ENCODE data around the gene DOK6.

Gene DOK6

GRCh38 chr18:69885355-69885754 lies 484.7 kb downstream of the DOK6 start:
- DNase-seq (ENCODE audit: low read depth, low spot score) = no peak
- H3K4me3 ChIP-seq (ENCODE audit: low read length) = no peak overlapping the region
- no CpG with 5 or more reads among the region's 4 CpGs for WGBS (ENCODE audit: insufficient coverage, insufficient read length)
- no peak overlapping the region for H3K27ac ChIP-seq (ENCODE audit: low read length)
- no peaks in the 10 kb centered on the region for H3K27me3 ChIP-seq (ENCODE audit: control insufficient read depth, insufficient read depth, low read length)
- H3K9me3 ChIP-seq (ENCODE audit: control insufficient read depth, insufficient read depth, low read length) = no peaks in the 10 kb centered on the region
- no peaks in the 10 kb centered on the region for H3K4me1 ChIP-seq (ENCODE audit: control insufficient read depth, insufficient read depth, low read length)
- H3K36me3 ChIP-seq (ENCODE audit: control insufficient read depth, insufficient read depth, low read length) = no peaks in the 10 kb centered on the region

- Histone ChIP-seq H3K4me3 (ENCODE audit: low read length) (no peak overlapping the region), H3K36me3 (ENCODE audit: control insufficient read depth, insufficient read depth, low read length) (no peaks in the 10 kb centered on the region), H3K4me1 (ENCODE audit: control insufficient read depth, insufficient read depth, low read length) (no peaks in the 10 kb centered on the region), H3K9me3 (ENCODE audit: control insufficient read depth, insufficient read depth, low read length) (no peaks in the 10 kb centered on the region), H3K27ac (ENCODE audit: low read length) (no peak overlapping the region), H3K27me3 (ENCODE audit: control insufficient read depth, insufficient read depth, low read length) (no peaks in the 10 kb centered on the region)
- DNase-seq (ENCODE audit: low read depth, low spot score) = no peak
- WGBS (ENCODE audit: insufficient coverage, insufficient read length) = no CpG with 5 or more reads among the region's 20 CpGs
Measured at GRCh38 chr18:69885841-69886531, 485.3 kb downstream of the DOK6 start.

GRCh38 chr18:69887256-69887655 lies 486.6 kb downstream of the DOK6 start:
- Histone ChIP-seq H3K27me3 (ENCODE audit: control insufficient read depth, insufficient read depth, low read length) (no peaks in the 10 kb centered on the region), H3K9me3 (ENCODE audit: control insufficient read depth, insufficient read depth, low read length) (no peaks in the 10 kb centered on the region), H3K4me1 (ENCODE audit: control insufficient read depth, insufficient read depth, low read length) (no peaks in the 10 kb centered on the region), H3K4me3 (ENCODE audit: low read length) (no peak overlapping the region), H3K36me3 (ENCODE audit: control insufficient read depth, insufficient read depth, low read length) (no peaks in the 10 kb centered on the region), H3K27ac (ENCODE audit: low read length) (no peak overlapping the region)
- no CpG with 5 or more reads among the region's 2 CpGs for WGBS (ENCODE audit: insufficient coverage, insufficient read length)
- DNase-seq (ENCODE audit: low read depth, low spot score) = no peak

- H3K4me3 ChIP-seq (ENCODE audit: low read length) = no peak overlapping the region
- H3K4me1 ChIP-seq (ENCODE audit: control insufficient read depth, insufficient read depth, low read length) = no peaks in the 10 kb centered on the region
- H3K27ac ChIP-seq (ENCODE audit: low read length) = no peak overlapping the region
- H3K9me3 ChIP-seq (ENCODE audit: control insufficient read depth, insufficient read depth, low read length) = no peaks in the 10 kb centered on the region
- H3K36me3 ChIP-seq (ENCODE audit: control insufficient read depth, insufficient read depth, low read length) = no peaks in the 10 kb centered on the region
- WGBS (ENCODE audit: insufficient coverage, insufficient read length) = no CpG with 5 or more reads among the region's 4 CpGs
- DNase-seq (ENCODE audit: low read depth, low spot score) = no peak
- H3K27me3 ChIP-seq (ENCODE audit: control insufficient read depth, insufficient read depth, low read length) = no peaks in the 10 kb centered on the region
Measured at GRCh38 chr18:69889009-69889408, 488.3 kb downstream of the DOK6 start.

- H3K27me3 ChIP-seq (ENCODE audit: control insufficient read depth, insufficient read depth, low read length) = no peaks in the 10 kb centered on the region
- no peaks in the 10 kb centered on the region for H3K9me3 ChIP-seq (ENCODE audit: control insufficient read depth, insufficient read depth, low read length)
- H3K4me3 ChIP-seq (ENCODE audit: low read length) = no peak overlapping the region
- H3K27ac ChIP-seq (ENCODE audit: low read length) = no peak overlapping the region
- WGBS (ENCODE audit: insufficient coverage, insufficient read length) = no CpG with 5 or more reads among the region's 1 CpG
- H3K36me3 ChIP-seq (ENCODE audit: control insufficient read depth, insufficient read depth, low read length) = no peaks in the 10 kb centered on the region
- no peak for DNase-seq (ENCODE audit: low read depth, low spot score)
- H3K4me1 ChIP-seq (ENCODE audit: control insufficient read depth, insufficient read depth, low read length) = no peaks in the 10 kb centered on the region
Measured at GRCh38 chr18:69890558-69890957, 489.9 kb downstream of the DOK6 start.

GRCh38 chr18:69894467-69894866 lies 493.8 kb downstream of the DOK6 start:
- WGBS (ENCODE audit: insufficient coverage, insufficient read length) = no CpG with 5 or more reads among the region's 2 CpGs
- H3K27ac ChIP-seq (ENCODE audit: low read length) = no peak overlapping the region

GRCh38 chr18:69895066-69896047 lies 494.7 kb downstream of the DOK6 start:
- Histone ChIP-seq H3K27me3 (ENCODE audit: control insufficient read depth, insufficient read depth, low read length) (no peaks in the 10 kb centered on the region), H3K9me3 (ENCODE audit: control insufficient read depth, insufficient read depth, low read length) (no peaks in the 10 kb centered on the region), H3K36me3 (ENCODE audit: control insufficient read depth, insufficient read depth, low read length) (no peaks in the 10 kb centered on the region), H3K27ac (ENCODE audit: low read length) (no peak overlapping the region), H3K4me1 (ENCODE audit: control insufficient read depth, insufficient read depth, low read length) (no peaks in the 10 kb centered on the region), H3K4me3 (ENCODE audit: low read length) (no peak overlapping the region)
- no peak for DNase-seq (ENCODE audit: low read depth, low spot score)
- no CpG with 5 or more reads among the region's 19 CpGs for WGBS (ENCODE audit: insufficient coverage, insufficient read length)

More at GRCh38 chr18:69894467-69894866, 493.8 kb downstream of the DOK6 start:
- Histone ChIP-seq H3K4me3 (ENCODE audit: low read length) (no peak overlapping the region), H3K4me1 (ENCODE audit: control insufficient read depth, insufficient read depth, low read length) (no peaks in the 10 kb centered on the region), H3K36me3 (ENCODE audit: control insufficient read depth, insufficient read depth, low read length) (no peaks in the 10 kb centered on the region), H3K9me3 (ENCODE audit: control insufficient read depth, insufficient read depth, low read length) (no peaks in the 10 kb centered on the region), H3K27me3 (ENCODE audit: control insufficient read depth, insufficient read depth, low read length) (no peaks in the 10 kb centered on the region)
- DNase-seq (ENCODE audit: low read depth, low spot score) = no peak

GRCh38 chr18:69897397-69898108 lies 496.9 kb downstream of the DOK6 start:
- H3K4me1 ChIP-seq (ENCODE audit: control insufficient read depth, insufficient read depth, low read length) = no peaks in the 10 kb centered on the region
- H3K27ac ChIP-seq (ENCODE audit: low read length) = no peak overlapping the region
- no CpG with 5 or more reads among the region's 7 CpGs for WGBS (ENCODE audit: insufficient coverage, insufficient read length)
- H3K27me3 ChIP-seq (ENCODE audit: control insufficient read depth, insufficient read depth, low read length) = no peaks in the 10 kb centered on the region
- no peaks in the 10 kb centered on the region for H3K9me3 ChIP-seq (ENCODE audit: control insufficient read depth, insufficient read depth, low read length)
- DNase-seq (ENCODE audit: low read depth, low spot score) = no peak
- H3K36me3 ChIP-seq (ENCODE audit: control insufficient read depth, insufficient read depth, low read length) = no peaks in the 10 kb centered on the region
- no peak overlapping the region for H3K4me3 ChIP-seq (ENCODE audit: low read length)

- no peak overlapping the region for H3K4me3 ChIP-seq (ENCODE audit: low read length)
- H3K4me1 ChIP-seq (ENCODE audit: control insufficient read depth, insufficient read depth, low read length) = no peaks in the 10 kb centered on the region
- H3K36me3 ChIP-seq (ENCODE audit: control insufficient read depth, insufficient read depth, low read length) = no peaks in the 10 kb centered on the region
- no peaks in the 10 kb centered on the region for H3K27me3 ChIP-seq (ENCODE audit: control insufficient read depth, insufficient read depth, low read length)
- DNase-seq (ENCODE audit: low read depth, low spot score) = no peak
- no CpG with 5 or more reads among the region's 11 CpGs for WGBS (ENCODE audit: insufficient coverage, insufficient read length)
- no peak overlapping the region for H3K27ac ChIP-seq (ENCODE audit: low read length)
- no peaks in the 10 kb centered on the region for H3K9me3 ChIP-seq (ENCODE audit: control insufficient read depth, insufficient read depth, low read length)
Measured at GRCh38 chr18:69898241-69898861, 497.7 kb downstream of the DOK6 start.
